Activated CD8-positive, alpha-beta memory T cell treated with anti-CD3 and anti-CD28 coated beads, Interleukin-2, amount 10 ng/mL, durations not matched to agents 7 days and 5 days (primary cell): ENCODE data around the gene SRPRA. TPM values are rescaled to one million over a fixed set of nuclear protein-coding genes. Genes with fewer than 3 reads are reported as not detected.
"Not testable (repeated sequence)": the region's sequence is repeated elsewhere in the genome, so short reads cannot be mapped to it uniquely, and the experiment has no call there.

Source experiments
- ATAC-seq: fragments of 150-1000 bp; cut with Tn5 transposase; one replicate; pipeline ENCODE4 v1.10.0; 2021; ENCODE audit warnings: moderate library complexity
- CTCF ChIA-PET: fragments of 350-600 bp; sonication (Branson Sonifier 250); formaldehyde crosslinking; loops from one replicate; lab custom pipeline; 2021; ENCODE audit warnings: antibody characterized with exemption; lab: Charles Lee
- DNase-seq: peaks from one replicate; pipeline ENCODE4 v3.0.0-alpha.2; 2020
- H3K27ac Mint-ChIP-seq: one replicate; pipeline ENCODE4 v1.8.0; 2021; ENCODE audit warnings: mild to moderate bottlenecking, mixed read lengths
- H3K27me3 Mint-ChIP-seq: one replicate; pipeline ENCODE4 v1.8.0; 2021; ENCODE audit warnings: mixed read lengths
- H3K36me3 Mint-ChIP-seq: one replicate; pipeline ENCODE4 v1.8.0; 2021; ENCODE audit warnings: mild to moderate bottlenecking, mixed read lengths
- H3K4me1 Mint-ChIP-seq: one replicate; pipeline ENCODE4 v1.8.0; 2021; ENCODE audit warnings: mixed read lengths
- H3K4me3 Mint-ChIP-seq: one replicate; pipeline ENCODE4 v1.8.0; 2021; ENCODE audit warnings: mild to moderate bottlenecking, moderate library complexity, mixed read lengths
- H3K9me3 Mint-ChIP-seq: one replicate; pipeline ENCODE4 v1.8.0; 2022; ENCODE audit warnings: low read depth, mixed read lengths
- total RNA-seq, 2 experiments: library from RNA; stranded (reverse); gene quantifications; one replicate each; pipeline ENCODE4 v1.2.3, GENCODE V29; 2021

Gene SRPRA
- total RNA-seq = 100 to 1,000 TPM; 100 to 134 TPM

- ATAC-seq (peak; percentile 99), DNase-seq (peak; percentile 100)
- Mint-ChIP-seq H3K9me3 (no peaks in the 10 kb centered on the region), H3K4me1 (peaks cover 40% of the 10 kb centered on the region), H3K4me3 (peak within 1 kb of the TSS; percentile 83), H3K27ac (peak within 1 kb of the TSS; percentile 88), H3K36me3 (peaks cover 49% of the 10 kb centered on the region), H3K27me3 (no peaks in the 10 kb centered on the region)
- CTCF ChIA-PET = interaction anchor here (0.9 to 2.1 kb wide), 2 partner anchors 14 to 345 kb away, joined by 3 to 10 read pairs; partner anchors contain the start of gene TIRAP
Measured at GRCh38 chr11:126268708-126269579, at the start of gene SRPRA, which contains the start of gene FOXRED1. SRPRA (minus strand) TSS chr11:126268895; CDS start chr11:126268804, 91 bp downstream. FOXRED1 (plus strand) TSS chr11:126269154; CDS start chr11:126269207, 53 bp downstream.

DNA sequence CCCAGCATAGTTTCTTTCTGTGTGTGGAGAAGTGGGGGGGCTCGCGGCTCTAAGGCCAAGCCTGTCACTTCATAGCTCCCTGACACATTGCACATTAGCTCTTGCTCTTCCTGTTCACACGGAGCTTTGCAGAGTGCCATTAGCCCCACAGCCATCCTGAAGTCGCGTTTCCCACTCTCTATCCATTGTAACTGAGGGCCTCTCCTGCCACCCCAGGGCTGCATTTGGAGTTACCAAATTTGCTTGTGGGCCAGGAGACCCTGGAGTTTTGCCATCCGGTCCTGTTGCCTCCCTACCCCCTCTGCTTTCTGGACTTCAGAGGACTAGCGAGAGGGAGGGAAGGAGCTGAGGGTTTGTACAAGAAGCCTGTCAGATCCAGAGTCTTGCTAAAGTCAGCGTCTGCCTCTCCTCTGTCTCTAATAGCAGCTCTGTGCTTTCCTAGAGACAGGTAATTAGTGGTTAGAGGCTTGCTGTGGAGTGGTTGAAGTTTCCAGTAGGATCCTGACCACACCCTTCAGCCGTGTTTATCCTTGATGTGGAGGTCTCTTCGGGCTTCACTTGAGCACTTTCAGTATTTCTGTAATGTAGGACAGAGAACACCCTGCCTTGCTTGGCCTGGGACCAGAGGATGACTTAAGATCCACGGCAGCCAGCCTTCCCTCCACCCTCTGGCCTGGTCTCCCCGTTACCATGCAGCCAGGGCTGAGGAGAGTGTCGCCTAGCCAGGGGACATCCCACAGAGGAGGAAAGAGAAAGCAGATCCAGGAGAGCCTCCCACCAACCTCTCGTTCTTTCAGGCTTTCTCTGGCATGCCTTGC is 49.3 kb upstream of the SRPRA start:
- Mint-ChIP-seq H3K9me3 (no peaks in the 10 kb centered on the region), H3K36me3 (peaks cover 27% of the 10 kb centered on the region), H3K4me1 (peaks cover 43% of the 10 kb centered on the region), H3K4me3 (peak overlapping the region; percentile 34), H3K27ac (peak overlapping the region; percentile 88), H3K27me3 (no peaks in the 10 kb centered on the region)
- CTCF ChIA-PET = interaction anchor here (0.9 to 3.1 kb wide), 11 partner anchors 8 to 163 kb away, joined by 3 to 24 read pairs (median 9); partner anchors contain the start of genes DCPS and ST3GAL4
- ATAC-seq = peak; percentile 71
- DNase-seq = peak; percentile 70

GRCh38 chr11:126317432-126317755 is 48.7 kb upstream of the SRPRA start:
- Mint-ChIP-seq H3K36me3 (peaks cover 27% of the 10 kb centered on the region), H3K27me3 (no peaks in the 10 kb centered on the region), H3K9me3 (no peaks in the 10 kb centered on the region), H3K4me1 (peaks cover 45% of the 10 kb centered on the region), H3K27ac (peak overlapping the region; percentile 88), H3K4me3 (peak overlapping the region; percentile 34)
- ATAC-seq (no peak), DNase-seq (no peak)
- CTCF ChIA-PET = interaction anchor here (0.9 to 3.1 kb wide), 8 partner anchors 7 to 163 kb away, joined by 3 to 24 read pairs (median 11); partner anchors contain the start of gene DCPS

DNA sequence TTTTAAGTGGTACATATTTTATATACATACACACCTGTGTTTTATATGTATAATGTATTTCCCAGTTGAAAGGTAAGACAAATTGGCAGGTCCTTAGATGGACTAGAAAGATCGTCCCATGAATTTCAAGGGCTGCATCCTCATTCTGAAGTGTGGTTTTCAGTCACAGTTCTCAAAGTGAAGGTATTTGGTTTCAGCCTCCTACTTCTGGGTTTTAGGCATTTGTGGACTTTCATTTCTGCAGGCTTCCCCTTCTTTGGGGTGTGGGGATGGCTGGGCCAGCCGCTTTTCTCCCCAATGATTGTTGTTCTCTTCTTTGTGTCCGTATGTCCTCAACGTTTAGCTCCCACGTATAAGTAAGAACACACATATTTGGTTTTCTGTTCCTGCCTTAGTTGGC is 45.1 kb upstream of the SRPRA start:
- Mint-ChIP-seq H3K9me3 (no peaks in the 10 kb centered on the region), H3K27ac (no peak overlapping the region), H3K4me1 (peaks cover 46% of the 10 kb centered on the region), H3K27me3 (no peaks in the 10 kb centered on the region), H3K36me3 (peaks cover 32% of the 10 kb centered on the region), H3K4me3 (no peak overlapping the region)
- ATAC-seq (no peak), DNase-seq (no peak)
- CTCF ChIA-PET = interaction anchor here (2.0 kb wide), 1 partner anchor 167 kb away, joined by 10 read pairs; no protein-coding TSS in a partner anchor

- CTCF ChIA-PET = interaction anchor here (1.3 kb wide), 1 partner anchor 168 kb away, joined by 7 read pairs; no protein-coding TSS in a partner anchor
- no peak overlapping the region for H3K27ac Mint-ChIP-seq
- no peak for DNase-seq
- no peak for ATAC-seq
- peaks cover 40% of the 10 kb centered on the region for H3K4me1 Mint-ChIP-seq
- H3K36me3 Mint-ChIP-seq = peaks cover 36% of the 10 kb centered on the region
- H3K27me3 Mint-ChIP-seq = no peaks in the 10 kb centered on the region
- no peak overlapping the region for H3K4me3 Mint-ChIP-seq
- no peaks in the 10 kb centered on the region for H3K9me3 Mint-ChIP-seq
Measured at GRCh38 chr11:126312961-126313360, 44.3 kb upstream of the SRPRA start.

- H3K27me3 Mint-ChIP-seq = no peaks in the 10 kb centered on the region
- CTCF ChIA-PET = interaction anchor here (0.6 to 4.6 kb wide), 21 partner anchors 7 to 171 kb away, joined by 3 to 44 read pairs (median 5); no protein-coding TSS in a partner anchor
- DNase-seq (no peak), ATAC-seq (no peak)
- no peak overlapping the region for H3K4me3 Mint-ChIP-seq
- peaks cover 38% of the 10 kb centered on the region for H3K4me1 Mint-ChIP-seq
- H3K27ac Mint-ChIP-seq = no peak overlapping the region
- H3K36me3 Mint-ChIP-seq = peaks cover 38% of the 10 kb centered on the region
- H3K9me3 Mint-ChIP-seq = no peaks in the 10 kb centered on the region
Measured at GRCh38 chr11:126311401-126312291, 43.0 kb upstream of the SRPRA start.

DNA sequence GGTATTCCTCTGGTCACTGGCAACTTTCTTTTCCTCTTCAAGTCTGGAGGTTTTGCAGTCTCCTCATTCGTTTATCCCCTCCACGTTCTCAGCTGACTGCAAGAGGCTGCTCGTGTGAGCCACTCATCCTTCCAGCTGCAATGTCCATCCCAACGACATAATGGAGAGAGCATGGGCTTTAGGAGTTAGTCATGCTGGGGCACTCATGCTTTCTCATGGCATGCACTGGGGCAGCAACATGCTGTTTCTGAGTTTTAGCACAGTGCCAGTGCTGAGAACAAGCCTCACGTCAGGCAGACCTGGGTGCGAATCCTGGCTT is 42.3 kb upstream of the SRPRA start:
- Mint-ChIP-seq H3K4me1 (peaks cover 38% of the 10 kb centered on the region), H3K27ac (no peak overlapping the region), H3K27me3 (no peaks in the 10 kb centered on the region), H3K36me3 (peaks cover 33% of the 10 kb centered on the region), H3K4me3 (no peak overlapping the region), H3K9me3 (no peaks in the 10 kb centered on the region)
- no peak for ATAC-seq
- CTCF ChIA-PET = interaction anchor here (0.6 to 4.6 kb wide), 27 partner anchors 8 to 405 kb away, joined by 3 to 44 read pairs (median 4); partner anchors contain the start of gene ST3GAL4
- DNase-seq = no peak

GRCh38 chr11:126310200-126310991 is 41.7 kb upstream of the SRPRA start:
- peak; percentile 81 for ATAC-seq
- H3K27me3 Mint-ChIP-seq = no peaks in the 10 kb centered on the region
- no peak overlapping the region for H3K4me3 Mint-ChIP-seq
- no peaks in the 10 kb centered on the region for H3K9me3 Mint-ChIP-seq
- peaks cover 35% of the 10 kb centered on the region for H3K36me3 Mint-ChIP-seq
- peaks cover 43% of the 10 kb centered on the region for H3K4me1 Mint-ChIP-seq
- CTCF ChIA-PET = interaction anchor here (0.6 to 4.6 kb wide), 28 partner anchors 8 to 406 kb away, joined by 3 to 44 read pairs (median 4); partner anchors contain the start of gene ST3GAL4
- H3K27ac Mint-ChIP-seq = no peak overlapping the region
- DNase-seq = peak; percentile 75

DNA sequence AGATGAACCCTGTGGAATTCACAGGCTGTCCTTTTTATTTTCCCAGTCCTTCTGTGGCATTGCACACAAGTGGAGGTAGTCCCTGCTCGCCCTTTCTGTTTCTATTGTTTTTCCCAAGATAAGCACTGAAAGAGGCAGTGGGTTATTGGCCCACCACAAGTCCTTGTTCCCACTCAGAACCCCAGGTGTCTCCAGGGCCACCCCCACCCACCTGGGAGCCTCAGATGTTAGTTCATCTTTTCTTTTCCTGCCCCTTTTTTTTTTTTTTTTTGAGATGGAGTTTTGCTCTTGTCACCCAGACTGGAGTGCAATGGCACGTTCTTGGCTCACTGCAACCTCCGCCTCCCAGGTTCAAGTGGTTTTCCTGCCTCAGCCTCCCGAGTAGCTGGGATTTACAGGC is 40.1 kb upstream of the SRPRA start:
- CTCF ChIA-PET = interaction anchor here (0.7 to 4.6 kb wide), 5 partner anchors 10 to 680 kb away, joined by 5 to 44 read pairs (median 13); no protein-coding TSS in a partner anchor
- not testable (repeated sequence) for DNase-seq, H3K27ac Mint-ChIP-seq, H3K4me3 Mint-ChIP-seq, H3K27me3 Mint-ChIP-seq, H3K9me3 Mint-ChIP-seq, ATAC-seq
- H3K4me1 Mint-ChIP-seq = peaks cover 42% of the 10 kb centered on the region
- peaks cover 27% of the 10 kb centered on the region for H3K36me3 Mint-ChIP-seq

DNA sequence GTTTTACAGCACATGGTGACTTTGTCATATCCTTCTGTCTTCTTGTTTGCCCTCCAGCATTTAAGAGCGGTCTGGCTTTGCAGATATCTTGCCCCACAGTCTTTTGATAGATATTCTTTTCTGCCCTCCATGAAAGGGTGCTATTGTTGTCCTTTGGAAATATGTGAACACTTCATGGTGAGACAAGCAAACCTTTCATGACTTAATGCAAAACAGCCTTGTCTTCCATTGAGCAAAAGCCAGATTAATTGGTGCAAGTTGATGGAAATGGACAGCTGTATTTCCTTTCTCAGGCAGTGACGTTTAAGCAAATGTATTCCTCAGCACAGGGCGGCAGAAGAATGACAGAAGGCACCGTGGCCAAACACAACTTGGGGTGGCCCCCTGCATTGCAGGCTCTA is 39.6 kb upstream of the SRPRA start:
- no peaks in the 10 kb centered on the region for H3K9me3 Mint-ChIP-seq
- CTCF ChIA-PET = interaction anchor here (2.9 to 4.6 kb wide), 3 partner anchors 10 to 177 kb away, joined by 7 to 44 read pairs (median 13); no protein-coding TSS in a partner anchor
- ATAC-seq (no peak), DNase-seq (no peak)
- H3K36me3 Mint-ChIP-seq = peaks cover 29% of the 10 kb centered on the region
- no peak overlapping the region for H3K4me3 Mint-ChIP-seq
- no peaks in the 10 kb centered on the region for H3K27me3 Mint-ChIP-seq
- H3K4me1 Mint-ChIP-seq = peaks cover 41% of the 10 kb centered on the region
- H3K27ac Mint-ChIP-seq = no peak overlapping the region

- H3K36me3 Mint-ChIP-seq = peaks cover 33% of the 10 kb centered on the region
- peak overlapping the region; percentile 38 for H3K27ac Mint-ChIP-seq
- DNase-seq (peak; percentile 54), ATAC-seq (no peak)
- no peaks in the 10 kb centered on the region for H3K27me3 Mint-ChIP-seq
- no peaks in the 10 kb centered on the region for H3K9me3 Mint-ChIP-seq
- CTCF ChIA-PET = interaction anchor here (0.7 to 4.6 kb wide), 3 partner anchors 11 to 173 kb away, joined by 3 to 44 read pairs (median 13); no protein-coding TSS in a partner anchor
- no peak overlapping the region for H3K4me3 Mint-ChIP-seq
- H3K4me1 Mint-ChIP-seq = peaks cover 44% of the 10 kb centered on the region
Measured at GRCh38 chr11:126307706-126308105, 39.0 kb upstream of the SRPRA start.
